Measurements from ENCODE around the gene P3H1. TPM values are rescaled to one million over a fixed set of nuclear protein-coding genes. Genes with fewer than 3 reads are reported as not detected.
"Not testable (repeated sequence)": the region's sequence is repeated elsewhere in the genome, so short reads cannot be mapped to it uniquely, and the experiment has no call there.

Gene P3H1
- total RNA-seq, 1 experiment from 2014 or later = 120 TPM

GRCh38 chr1:42769811-42770210, 3.0 kb upstream of the P3H1 start:
- no peak for DNase-seq (ENCODE audit: low read depth)

- no peak for DNase-seq (ENCODE audit: low read depth)
These were observed 1.3 kb upstream of the P3H1 start for GRCh38 chr1:42768172-42768571.

- no peak for DNase-seq (ENCODE audit: low read depth)
These were observed 727 bp upstream of the P3H1 start for GRCh38 chr1:42767510-42768000.

- DNase-seq (ENCODE audit: low read depth) = peak; percentile 85
These were observed 742 bp downstream of the P3H1 start for GRCh38 chr1:42765832-42766740.

- DNase-seq (ENCODE audit: low read depth) = no peak
These were observed 1.6 kb downstream of the P3H1 start for GRCh38 chr1:42765269-42765668.

GRCh38 chr1:42762269-42762668, 4.6 kb downstream of the P3H1 start:
- no peak for DNase-seq (ENCODE audit: low read depth)

- DNase-seq (ENCODE audit: low read depth) = no peak
These were observed 5.3 kb downstream of the P3H1 start for GRCh38 chr1:42761567-42761966.

GRCh38 chr1:42759114-42759513, 7.7 kb downstream of the P3H1 start:
- DNase-seq (ENCODE audit: low read depth) = no peak

GRCh38 chr1:42758641-42759040, 8.2 kb downstream of the P3H1 start:
- DNase-seq (ENCODE audit: low read depth) = no peak

GRCh38 chr1:42757892-42758275, 8.9 kb downstream of the P3H1 start:
- DNase-seq (ENCODE audit: low read depth) = no peak

GRCh38 chr1:42756956-42757891, 9.6 kb downstream of the P3H1 start:
- peak; percentile 63 for DNase-seq (ENCODE audit: low read depth)

GRCh38 chr1:42753070-42753469, 13.8 kb downstream of the P3H1 start:
- no peak for DNase-seq (ENCODE audit: low read depth)

GRCh38 chr1:42752284-42752683, 14.5 kb downstream of the P3H1 start:
- no peak for DNase-seq (ENCODE audit: low read depth)

- not testable (repeated sequence) for DNase-seq (ENCODE audit: low read depth)
These were observed 15.2 kb downstream of the P3H1 start for GRCh38 chr1:42751511-42752070.

- no peak for DNase-seq (ENCODE audit: low read depth)
These were observed 16.8 kb downstream of the P3H1 start for GRCh38 chr1:42750041-42750440.

GRCh38 chr1:42748461-42749410, 18.1 kb downstream of the P3H1 start:
- DNase-seq (ENCODE audit: low read depth) = no peak

- DNase-seq (ENCODE audit: low read depth) = no peak
These were observed 18.8 kb downstream of the P3H1 start for GRCh38 chr1:42748021-42748420.

- DNase-seq (ENCODE audit: low read depth) = no peak
These were observed 19.7 kb downstream of the P3H1 start for GRCh38 chr1:42747125-42747524.

- no peak for DNase-seq (ENCODE audit: low read depth)
These were observed 20.3 kb downstream of the P3H1 start for GRCh38 chr1:42746436-42747105.

GRCh38 chr1:42745851-42746250, 21.0 kb downstream of the P3H1 start:
- DNase-seq (ENCODE audit: low read depth) = no peak

GRCh38 chr1:42744148-42744413, 22.7 kb downstream of the P3H1 start:
- DNase-seq (ENCODE audit: low read depth) = no peak
